ENCODE results near the gene ITIH5.

The ITIH5 gene

GRCh38 chr10:7561216-7561893 is 105.4 kb downstream of the ITIH5 start:
- TF ChIP-seq LEF1 (IDR thresholded peaks at IDR 0.05; ENCODE audit: borderline replicate concordance) (no peak), ARNT (IDR thresholded peaks at IDR 0.05) (no peak), ZNF384 (IDR thresholded peaks at IDR 0.05) (no peak), FOXK2 (IDR thresholded peaks at IDR 0.05) (no peak), BHLHE40 (IDR thresholded peaks at IDR 0.05; ENCODE audit: borderline replicate concordance) (no peak), CTBP1 (IDR thresholded peaks at IDR 0.05; ENCODE audit: borderline replicate concordance) (no peak), PKNOX1 (IDR thresholded peaks at IDR 0.05) (no peak), HDGF (IDR thresholded peaks at IDR 0.05; ENCODE audit: borderline replicate concordance) (no peak), SUZ12 (IDR thresholded peaks at IDR 0.05) (no peak), FOXA1 (IDR thresholded peaks at IDR 0.05) (no peak), SP1 (IDR thresholded peaks at IDR 0.05) (no peak), NFRKB (IDR thresholded peaks at IDR 0.05) (no peak), L3MBTL2 (conservative IDR thresholded peaks at IDR 0.05) (no peak), TARDBP (IDR thresholded peaks at IDR 0.05) (no peak), ELF4 (IDR thresholded peaks at IDR 0.05) (no peak)
- DNase-seq (ENCODE audit: extremely low spot score): no peak
- CTCF ChIA-PET: no interaction called here
- POLR2A ChIA-PET: no interaction called here

- ChIA-PET POLR2A (no interaction called here), CTCF (no interaction called here)
- DNase-seq (ENCODE audit: extremely low spot score): no peak
- TF ChIP-seq TARDBP (IDR thresholded peaks at IDR 0.05): no peak
- TF ChIP-seq NFRKB (IDR thresholded peaks at IDR 0.05): no peak
- no peak for TF ChIP-seq FOXM1 (IDR thresholded peaks at IDR 0.05; ENCODE audit: borderline replicate concordance)
- TF ChIP-seq HDGF (IDR thresholded peaks at IDR 0.05; ENCODE audit: borderline replicate concordance): no peak
Observed at GRCh38 chr10:7560519-7560918, 106.2 kb downstream of the ITIH5 start.

GRCh38 chr10:7559386-7559785 is 107.4 kb downstream of the ITIH5 start:
- DNase-seq (ENCODE audit: extremely low spot score): no peak
- CTCF ChIA-PET: no interaction called here
- no peak for TF ChIP-seq FOXA1 (IDR thresholded peaks at IDR 0.05)
- no peak for TF ChIP-seq L3MBTL2 (conservative IDR thresholded peaks at IDR 0.05)
- no peak for TF ChIP-seq ARNT (IDR thresholded peaks at IDR 0.05)
- TF ChIP-seq ELF4 (IDR thresholded peaks at IDR 0.05): no peak
- TF ChIP-seq PKNOX1 (IDR thresholded peaks at IDR 0.05): no peak
- no peak for TF ChIP-seq LEF1 (IDR thresholded peaks at IDR 0.05; ENCODE audit: borderline replicate concordance)
- TF ChIP-seq TARDBP (IDR thresholded peaks at IDR 0.05): no peak
- POLR2A ChIA-PET: no interaction called here

GRCh38 chr10:7558036-7558435 is 108.7 kb downstream of the ITIH5 start:
- CTCF ChIA-PET: no interaction called here
- TF ChIP-seq CTBP1 (IDR thresholded peaks at IDR 0.05; ENCODE audit: borderline replicate concordance) (no peak), NFRKB (IDR thresholded peaks at IDR 0.05) (no peak), PKNOX1 (IDR thresholded peaks at IDR 0.05) (no peak), SP1 (IDR thresholded peaks at IDR 0.05) (no peak), SUZ12 (IDR thresholded peaks at IDR 0.05) (no peak), L3MBTL2 (conservative IDR thresholded peaks at IDR 0.05) (no peak), ELF4 (IDR thresholded peaks at IDR 0.05) (no peak), FOXK2 (IDR thresholded peaks at IDR 0.05) (no peak), HDGF (IDR thresholded peaks at IDR 0.05; ENCODE audit: borderline replicate concordance) (no peak), ARNT (IDR thresholded peaks at IDR 0.05) (no peak), BHLHE40 (IDR thresholded peaks at IDR 0.05; ENCODE audit: borderline replicate concordance) (no peak), ZNF384 (IDR thresholded peaks at IDR 0.05) (no peak), TARDBP (IDR thresholded peaks at IDR 0.05) (no peak), FOXA1 (IDR thresholded peaks at IDR 0.05) (no peak), LEF1 (IDR thresholded peaks at IDR 0.05; ENCODE audit: borderline replicate concordance) (no peak)
- POLR2A ChIA-PET: interaction anchor here (0.8 kb wide), 1 partner anchor 18 kb away, joined by 3 read pairs; no protein-coding TSS in a partner anchor
- DNase-seq (ENCODE audit: extremely low spot score): no peak

GRCh38 chr10:7553531-7553930 is 113.2 kb downstream of the ITIH5 start:
- ChIA-PET CTCF (no interaction called here), POLR2A (no interaction called here)
- TF ChIP-seq LEF1 (IDR thresholded peaks at IDR 0.05; ENCODE audit: borderline replicate concordance): no peak
- TF ChIP-seq L3MBTL2 (conservative IDR thresholded peaks at IDR 0.05): no peak
- TF ChIP-seq ZNF384 (IDR thresholded peaks at IDR 0.05): no peak
- TF ChIP-seq SUZ12 (IDR thresholded peaks at IDR 0.05): no peak
- no peak for TF ChIP-seq CTBP1 (IDR thresholded peaks at IDR 0.05; ENCODE audit: borderline replicate concordance)
- TF ChIP-seq HDGF (IDR thresholded peaks at IDR 0.05; ENCODE audit: borderline replicate concordance): no peak
- no peak for TF ChIP-seq ARNT (IDR thresholded peaks at IDR 0.05)
- TF ChIP-seq SP1 (IDR thresholded peaks at IDR 0.05): no peak
- no peak for DNase-seq (ENCODE audit: extremely low spot score)

GRCh38 chr10:7551950-7552716 is 114.6 kb downstream of the ITIH5 start:
- DNase-seq (ENCODE audit: extremely low spot score): no peak
- ChIA-PET POLR2A (no interaction called here), CTCF (interaction anchor here (0.6 kb wide), 1 partner anchor 1194 kb away, joined by 3 read pairs; no protein-coding TSS in a partner anchor)
- TF ChIP-seq CTBP1 (IDR thresholded peaks at IDR 0.05; ENCODE audit: borderline replicate concordance): no peak
- no peak for TF ChIP-seq FOXM1 (IDR thresholded peaks at IDR 0.05; ENCODE audit: borderline replicate concordance)
- no peak for TF ChIP-seq FOXA1 (IDR thresholded peaks at IDR 0.05)
- no peak for TF ChIP-seq PKNOX1 (IDR thresholded peaks at IDR 0.05)
- TF ChIP-seq NFRKB (IDR thresholded peaks at IDR 0.05): no peak
- TF ChIP-seq FOXK2 (IDR thresholded peaks at IDR 0.05): no peak
- no peak for TF ChIP-seq ELF4 (IDR thresholded peaks at IDR 0.05)

Measured in HEK293T (cell line).